Chondrocyte (in vitro differentiated cells): ENCODE results near the gene DCAF7. TPM values are rescaled to one million over a fixed set of nuclear protein-coding genes. Genes with fewer than 3 reads are reported as not detected.

ENCODE experiments used
- DNase-seq: peaks from one replicate; pipeline ENCODE4 v3.0.0; 2021; ENCODE audit warnings: mixed read lengths, low spot score
- H3K27ac Mint-ChIP-seq: one replicate; pipeline ENCODE4 v1.8.0; 2021; ENCODE audit warnings: mild to moderate bottlenecking, moderate library complexity, mixed read lengths; ENCODE audit not compliant: unreplicated experiment
- H3K27me3 Mint-ChIP-seq: 2 replicates; pipeline ENCODE4 v1.8.0; 2021; ENCODE audit warnings: low read depth, mixed read lengths
- H3K36me3 Mint-ChIP-seq: 2 replicates; pipeline ENCODE4 v1.8.0; 2021; ENCODE audit warnings: low read depth, mixed read lengths
- H3K4me1 Mint-ChIP-seq: 2 replicates; pipeline ENCODE4 v1.8.0; 2021; ENCODE audit warnings: low read depth, mild to moderate bottlenecking, mixed read lengths
- H3K4me3 Mint-ChIP-seq: one replicate; pipeline ENCODE4 v1.8.0; 2021; ENCODE audit warnings: mild to moderate bottlenecking, moderate library complexity, mixed read lengths; ENCODE audit not compliant: unreplicated experiment
- H3K9me3 Mint-ChIP-seq: 2 replicates; pipeline ENCODE4 v1.8.0; 2021; ENCODE audit warnings: low read depth, mixed read lengths
- CTCF ChIP-seq: fragments of 200-600 bp; sonication (generic); IDR thresholded peaks from 2 replicates; pipeline ENCODE4 v1.5.0; 2021; ENCODE audit warnings: antibody characterized with exemption, mild to moderate bottlenecking, moderate library complexity
- total RNA-seq: library from RNA; stranded (reverse); gene quantifications from 3 replicates; pipeline ENCODE4 v1.2.1, GENCODE V29; 2021

DCAF7 gene
- total RNA-seq, 1 donor from 2014 or later = 70.4 TPM

- H3K4me3 Mint-ChIP-seq = no peak overlapping the region
- H3K27ac Mint-ChIP-seq = no peak overlapping the region
These were observed 17.0 kb downstream of the DCAF7 start for GRCh38 chr17:63567229-63567628.

GRCh38 chr17:63568563-63568962, 18.3 kb downstream of the DCAF7 start:
- H3K4me3 Mint-ChIP-seq = no peak overlapping the region
- no peak overlapping the region for H3K27ac Mint-ChIP-seq
- DNase-seq = no peak
- TF ChIP-seq CTCF = no peak
- no peaks in the 10 kb centered on the region for H3K36me3 Mint-ChIP-seq
- H3K4me1 Mint-ChIP-seq = peaks cover 10% of the 10 kb centered on the region
- no peaks in the 10 kb centered on the region for H3K27me3 Mint-ChIP-seq
- no peaks in the 10 kb centered on the region for H3K9me3 Mint-ChIP-seq

More at GRCh38 chr17:63567229-63567628, 17.0 kb downstream of the DCAF7 start:
- no peak for DNase-seq
- no peaks in the 10 kb centered on the region for H3K27me3 Mint-ChIP-seq
- no peak for TF ChIP-seq CTCF
- H3K4me1 Mint-ChIP-seq = peaks cover 13% of the 10 kb centered on the region
- H3K36me3 Mint-ChIP-seq = no peaks in the 10 kb centered on the region
- no peaks in the 10 kb centered on the region for H3K9me3 Mint-ChIP-seq

GRCh38 chr17:63571632-63572310, 21.5 kb downstream of the DCAF7 start:
- Mint-ChIP-seq H3K4me1 (peaks cover 7% of the 10 kb centered on the region), H3K27me3 (no peaks in the 10 kb centered on the region)
- no peak for DNase-seq

GRCh38 chr17:63573634-63574033, 23.4 kb downstream of the DCAF7 start:
- H3K9me3 Mint-ChIP-seq = no peaks in the 10 kb centered on the region
- peaks cover 11% of the 10 kb centered on the region for H3K4me1 Mint-ChIP-seq
- H3K4me3 Mint-ChIP-seq = no peak overlapping the region
- no peak overlapping the region for H3K27ac Mint-ChIP-seq
- no peaks in the 10 kb centered on the region for H3K27me3 Mint-ChIP-seq
- peak; percentile 71 for TF ChIP-seq CTCF
- no peaks in the 10 kb centered on the region for H3K36me3 Mint-ChIP-seq
- DNase-seq = no peak

More at GRCh38 chr17:63571632-63572310, 21.5 kb downstream of the DCAF7 start:
- Mint-ChIP-seq H3K36me3 (no peaks in the 10 kb centered on the region), H3K9me3 (no peaks in the 10 kb centered on the region), H3K4me3 (no peak overlapping the region), H3K27ac (peak overlapping the region; percentile 76)
- TF ChIP-seq CTCF = no peak

- no peak for DNase-seq
- no peak for TF ChIP-seq CTCF
- Mint-ChIP-seq H3K9me3 (no peaks in the 10 kb centered on the region), H3K27me3 (no peaks in the 10 kb centered on the region), H3K4me1 (peaks cover 4% of the 10 kb centered on the region), H3K27ac (no peak overlapping the region), H3K4me3 (no peak overlapping the region), H3K36me3 (peaks cover 15% of the 10 kb centered on the region)
These were observed 27.9 kb downstream of the DCAF7 start for GRCh38 chr17:63578027-63578768.
